Stomach smooth muscle (tissue), 2 donors: ENCODE results near the gene SRGAP3.

Experiments
- H3K27ac ChIP-seq: one replicate; pipeline ENCODE4 v1.7.0; 2013; ENCODE audit warnings: mild to moderate bottlenecking, low read length, inconsistent platforms
- H3K27me3 ChIP-seq, 2 donors: one replicate each; pipeline ENCODE4 v1.7.0; 2013; ENCODE audit warnings: low read length in 2 of 2; ENCODE audit not compliant: insufficient read depth in 2 of 2, control insufficient read depth in 1 of 2
- H3K36me3 ChIP-seq, 2 donors: one replicate each; pipeline ENCODE4 v1.7.0; 2013; ENCODE audit warnings: low read length in 2 of 2; ENCODE audit not compliant: control insufficient read depth in 2 of 2, insufficient read depth in 2 of 2
- H3K4me1 ChIP-seq: one replicate; pipeline ENCODE4 v1.7.0; 2013; ENCODE audit warnings: low read length; ENCODE audit not compliant: control insufficient read depth, insufficient read depth
- H3K4me3 ChIP-seq, 2 donors: one replicate each; pipeline ENCODE4 v1.7.0; 2013; ENCODE audit warnings: low read length in 2 of 2
- H3K9ac ChIP-seq, 2 donors: one replicate each; pipeline ENCODE4 v1.7.0; 2013; ENCODE audit warnings: low read length in 2 of 2, mild to moderate bottlenecking in 1 of 2
- H3K9me3 ChIP-seq, 2 donors: one replicate each; pipeline ENCODE4 v1.7.0; 2013; ENCODE audit warnings: low read length in 2 of 2; ENCODE audit not compliant: control insufficient read depth in 2 of 2
- donor health status: healthy.
- donor health status: Pancreatic carcinoma.

SRGAP3 gene

GRCh38 chr3:9081184-9081818, 168.1 kb downstream of the SRGAP3 start:
- Histone ChIP-seq H3K9me3 (no peaks in the 10 kb centered on the region), H3K4me1 (no peaks in the 10 kb centered on the region), H3K36me3 (no peaks in the 10 kb centered on the region), H3K27me3 (no peaks in the 10 kb centered on the region), H3K4me3 (no peak overlapping the region), H3K27ac (no peak overlapping the region), H3K9ac (no peak overlapping the region)

- H3K27ac ChIP-seq: no peak overlapping the region
- H3K9ac ChIP-seq: no peak overlapping the region
- no peaks in the 10 kb centered on the region for H3K27me3 ChIP-seq
- H3K4me3 ChIP-seq: no peak overlapping the region
- no peaks in the 10 kb centered on the region for H3K9me3 ChIP-seq
- no peaks in the 10 kb centered on the region for H3K4me1 ChIP-seq
- H3K36me3 ChIP-seq: no peaks in the 10 kb centered on the region
Observed at GRCh38 chr3:9080163-9080562, 169.3 kb downstream of the SRGAP3 start.

DNA sequence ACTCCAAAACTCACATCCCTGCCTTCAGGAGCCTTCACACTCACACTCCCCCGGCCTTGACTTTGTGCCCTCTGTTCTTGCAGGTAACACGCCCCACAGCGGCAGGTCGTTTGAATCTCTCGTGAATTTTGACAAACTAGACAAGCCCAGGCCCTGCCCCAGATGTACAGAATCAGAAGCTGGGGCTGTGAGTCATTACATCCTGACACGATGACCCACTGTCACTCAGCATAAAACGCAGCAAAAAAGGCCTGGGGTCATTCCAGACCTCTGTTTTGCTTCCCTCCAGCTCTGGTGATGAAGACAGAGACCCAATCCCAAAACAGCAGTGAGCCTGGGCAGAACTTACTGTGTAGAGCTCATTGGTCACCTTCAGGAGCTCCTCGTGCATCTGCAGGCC, 169.8 kb downstream of the SRGAP3 start:
- H3K27ac ChIP-seq: no peak overlapping the region

DNA sequence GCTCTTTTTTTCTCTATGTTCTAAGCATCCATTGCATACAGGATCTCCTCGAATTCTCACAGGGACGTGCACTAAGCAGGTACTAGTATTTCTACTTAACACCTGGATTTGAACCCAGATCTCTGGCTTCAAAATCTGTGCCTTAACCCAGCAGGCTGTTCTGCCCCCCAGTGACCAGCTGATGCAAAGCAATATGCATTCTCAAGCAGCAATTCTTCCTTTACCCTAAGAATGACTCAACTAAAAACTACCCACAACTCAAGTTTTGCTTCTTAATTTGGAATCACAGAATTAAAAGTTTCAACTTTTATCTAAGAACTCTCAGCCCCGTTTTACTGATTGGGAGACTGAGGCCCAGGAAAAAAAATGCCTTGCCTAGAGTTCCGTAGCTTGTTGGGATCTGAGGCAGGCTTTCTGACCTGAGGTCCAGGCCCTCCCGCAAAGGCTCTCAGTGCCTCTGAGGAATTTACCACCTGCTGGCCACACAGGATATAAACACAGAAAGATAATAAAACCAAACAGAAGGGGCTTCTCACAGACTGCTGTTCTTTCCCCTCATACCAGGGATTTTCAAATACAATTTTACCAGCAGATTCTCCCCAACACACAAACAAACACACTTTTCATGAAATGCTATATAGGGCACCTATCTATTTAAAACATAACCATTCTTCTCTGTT, 170.7 kb downstream of the SRGAP3 start:
- Histone ChIP-seq H3K9me3 (no peaks in the 10 kb centered on the region), H3K36me3 (no peaks in the 10 kb centered on the region)

More for the DNA sequence above, 169.8 kb downstream of the SRGAP3 start:
- Histone ChIP-seq H3K9me3 (no peaks in the 10 kb centered on the region), H3K4me3 (no peak overlapping the region), H3K9ac (no peak overlapping the region), H3K27me3 (no peaks in the 10 kb centered on the region), H3K4me1 (no peaks in the 10 kb centered on the region), H3K36me3 (no peaks in the 10 kb centered on the region)

DNA sequence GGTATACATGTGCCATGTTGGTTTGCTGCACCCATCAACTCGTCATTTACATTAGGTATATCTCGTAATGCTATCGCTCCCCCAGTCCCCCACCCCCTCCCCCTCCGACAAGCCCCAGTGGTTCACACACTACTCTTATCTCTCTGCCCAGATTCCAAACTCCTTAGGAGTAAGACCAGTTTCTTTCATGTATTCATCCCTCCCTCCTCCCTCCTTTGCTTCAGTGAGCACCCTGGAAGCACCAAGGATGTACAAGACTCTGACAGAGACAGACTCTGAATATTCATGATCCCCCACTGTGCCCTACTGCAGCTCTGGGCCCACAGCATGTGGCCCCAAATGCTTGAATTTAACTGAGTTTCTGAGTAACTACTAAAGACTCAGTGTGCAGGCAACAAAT, 172.4 kb downstream of the SRGAP3 start:
- Histone ChIP-seq H3K9me3 (no peaks in the 10 kb centered on the region), H3K27me3 (no peaks in the 10 kb centered on the region), H3K36me3 (no peaks in the 10 kb centered on the region), H3K4me1 (no peaks in the 10 kb centered on the region), H3K27ac (no peak overlapping the region), H3K4me3 (no peak overlapping the region), H3K9ac (no peak overlapping the region)

More for the DNA sequence above, 170.7 kb downstream of the SRGAP3 start:
- Histone ChIP-seq H3K27me3 (no peaks in the 10 kb centered on the region), H3K4me1 (no peaks in the 10 kb centered on the region), H3K9ac (no peak overlapping the region), H3K27ac (no peak overlapping the region), H3K4me3 (no peak overlapping the region)

GRCh38 chr3:9075762-9076161, 173.7 kb downstream of the SRGAP3 start:
- no peaks in the 10 kb centered on the region for H3K36me3 ChIP-seq
- no peaks in the 10 kb centered on the region for H3K4me1 ChIP-seq
- H3K9me3 ChIP-seq: no peaks in the 10 kb centered on the region
- no peaks in the 10 kb centered on the region for H3K27me3 ChIP-seq
- no peak overlapping the region for H3K27ac ChIP-seq
- H3K4me3 ChIP-seq: no peak overlapping the region
- no peak overlapping the region for H3K9ac ChIP-seq

GRCh38 chr3:9074079-9074478, 175.4 kb downstream of the SRGAP3 start:
- Histone ChIP-seq H3K4me3 (no peak overlapping the region), H3K27me3 (no peaks in the 10 kb centered on the region), H3K9me3 (no peaks in the 10 kb centered on the region), H3K36me3 (no peaks in the 10 kb centered on the region), H3K4me1 (no peaks in the 10 kb centered on the region), H3K9ac (no peak overlapping the region), H3K27ac (no peak overlapping the region)

- H3K4me3 ChIP-seq: no peak overlapping the region
- no peaks in the 10 kb centered on the region for H3K4me1 ChIP-seq
- no peaks in the 10 kb centered on the region for H3K27me3 ChIP-seq
- H3K9ac ChIP-seq: no peak overlapping the region
- no peaks in the 10 kb centered on the region for H3K36me3 ChIP-seq
- H3K27ac ChIP-seq: no peak overlapping the region
- H3K9me3 ChIP-seq: no peaks in the 10 kb centered on the region
Observed at GRCh38 chr3:9072667-9073009, 176.8 kb downstream of the SRGAP3 start.

- Histone ChIP-seq H3K27ac (no peak overlapping the region), H3K36me3 (no peaks in the 10 kb centered on the region), H3K9ac (no peak overlapping the region), H3K27me3 (no peaks in the 10 kb centered on the region), H3K4me3 (no peak overlapping the region), H3K4me1 (no peaks in the 10 kb centered on the region), H3K9me3 (no peaks in the 10 kb centered on the region)
Observed at GRCh38 chr3:9071936-9072666, 177.3 kb downstream of the SRGAP3 start.

DNA sequence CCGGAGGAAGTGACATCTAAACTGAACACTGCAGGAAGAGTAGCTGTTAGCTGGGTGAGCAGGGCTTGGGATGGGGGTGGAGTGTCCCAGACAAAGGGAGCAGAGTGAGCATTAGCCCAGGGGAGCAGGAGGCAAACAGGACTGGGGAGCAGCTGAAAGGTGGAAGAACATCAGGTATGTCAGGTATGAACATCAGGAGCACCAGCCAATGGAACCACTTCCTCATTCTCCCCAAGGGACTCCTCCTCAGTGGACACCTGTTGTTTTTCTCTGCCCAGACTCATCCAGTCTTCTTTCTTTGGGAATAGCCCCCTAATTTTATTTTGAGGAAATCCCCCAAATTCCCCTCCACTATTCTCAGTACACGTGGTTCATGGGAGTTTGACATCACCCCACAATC, 178.5 kb downstream of the SRGAP3 start:
- Histone ChIP-seq H3K9ac (no peak overlapping the region), H3K4me1 (no peaks in the 10 kb centered on the region), H3K27me3 (no peaks in the 10 kb centered on the region), H3K36me3 (no peaks in the 10 kb centered on the region), H3K27ac (no peak overlapping the region), H3K9me3 (no peaks in the 10 kb centered on the region), H3K4me3 (no peak overlapping the region)

GRCh38 chr3:9069971-9070370, 179.5 kb downstream of the SRGAP3 start:
- Histone ChIP-seq H3K36me3 (no peaks in the 10 kb centered on the region), H3K27ac (no peak overlapping the region), H3K4me1 (no peaks in the 10 kb centered on the region), H3K9ac (no peak overlapping the region), H3K9me3 (no peaks in the 10 kb centered on the region), H3K27me3 (no peaks in the 10 kb centered on the region), H3K4me3 (no peak overlapping the region)
